ENCODE measurements around the gene SDK1. TPM values are rescaled to one million over a fixed set of nuclear protein-coding genes. Genes with fewer than 3 reads are reported as not detected.

The SDK1 gene
- total RNA-seq, 4 donors from 2014 or later: 1.3 to 5.0 (median 2.0) TPM

GRCh38 chr7:4071370-4072058 is 770.5 kb downstream of the SDK1 start:
- Histone ChIP-seq H3K27me3 (no peaks in the 10 kb centered on the region), H3K9me3 (no peaks in the 10 kb centered on the region), H3K36me3 (no peaks in the 10 kb centered on the region), H3K4me3 (replicated peaks in 1 of 3) (no peak overlapping the region), H3K4me1 (no peaks in the 10 kb centered on the region), H3K27ac (no peak overlapping the region)
- DNase-seq: no peak
- WGBS, 2 donors: 70 to 79% methylated on average over 11 of the region's 11 CpGs
- TF ChIP-seq POLR2A (IDR thresholded peaks at IDR 0.05): no peak
- TF ChIP-seq CTCF (IDR thresholded peaks at IDR 0.05): no peak
- intact Hi-C loops (cut with DNase I): no loop called here

- no peak overlapping the region for H3K4me3 ChIP-seq (replicated peaks in 1 of 3)
- TF ChIP-seq POLR2A (IDR thresholded peaks at IDR 0.05) (no peak), CTCF (IDR thresholded peaks at IDR 0.05) (no peak)
- no peaks in the 10 kb centered on the region for H3K9me3 ChIP-seq
- 82 to 85% methylated on average over 20 of the region's 20 CpGs for WGBS, 2 donors
- H3K4me1 ChIP-seq: no peaks in the 10 kb centered on the region
- H3K27me3 ChIP-seq: no peaks in the 10 kb centered on the region
- no peaks in the 10 kb centered on the region for H3K36me3 ChIP-seq
- intact Hi-C loops (cut with DNase I): no loop called here
- DNase-seq: no peak
- H3K27ac ChIP-seq: no peak overlapping the region
These were observed 771.3 kb downstream of the SDK1 start for GRCh38 chr7:4072161-4072925.

DNA sequence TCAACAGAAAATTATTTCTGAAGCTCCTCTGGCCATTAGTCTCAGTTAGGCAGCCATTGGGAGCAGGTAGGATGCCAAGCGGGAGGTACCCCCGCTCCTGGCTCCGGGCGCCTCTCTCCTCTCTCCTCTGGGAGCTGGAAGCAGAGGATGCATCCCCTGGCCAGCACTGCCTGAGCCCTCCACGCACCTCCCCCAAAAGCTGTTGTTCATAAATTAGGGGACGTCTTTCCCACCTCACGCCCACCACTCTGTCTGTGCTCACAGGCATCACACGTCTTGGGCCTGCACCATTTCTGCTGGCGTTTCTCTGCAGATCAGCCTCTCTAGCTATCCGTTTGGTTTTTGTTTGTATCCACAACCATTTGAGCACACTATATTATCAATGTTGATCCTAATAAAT is 772.0 kb downstream of the SDK1 start:
- DNase-seq: no peak
- Histone ChIP-seq H3K27me3 (no peaks in the 10 kb centered on the region), H3K27ac (no peak overlapping the region), H3K4me3 (replicated peaks in 1 of 3) (no peak overlapping the region), H3K4me1 (no peaks in the 10 kb centered on the region), H3K9me3 (no peaks in the 10 kb centered on the region), H3K36me3 (no peaks in the 10 kb centered on the region)
- WGBS, 2 donors: 93% methylated on average over 10 of the region's 10 CpGs
- intact Hi-C loops (cut with DNase I): no loop called here
- TF ChIP-seq CTCF (IDR thresholded peaks at IDR 0.05): no peak
- TF ChIP-seq POLR2A (IDR thresholded peaks at IDR 0.05): no peak

DNA sequence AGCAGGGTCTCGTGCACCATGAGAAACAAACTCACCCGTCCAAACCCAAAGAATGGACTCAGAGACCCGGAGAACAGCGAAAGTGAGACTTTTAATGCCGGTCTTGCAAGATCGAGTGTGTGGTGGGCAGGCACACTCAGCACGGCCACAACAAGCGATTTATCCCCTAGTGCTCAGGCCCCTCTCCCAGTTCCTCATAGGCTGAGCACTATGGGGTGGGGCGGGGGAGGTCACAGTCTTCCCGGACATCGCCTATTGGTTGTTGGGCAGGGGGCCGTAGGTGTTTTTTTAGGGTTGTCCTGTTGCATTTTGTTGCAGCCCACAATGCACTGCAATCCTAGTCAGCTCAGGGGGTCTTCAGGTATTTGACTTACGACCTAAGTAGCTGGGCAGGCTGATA is 772.7 kb downstream of the SDK1 start:
- intact Hi-C loops (cut with DNase I): no loop called here
- 79 to 92% methylated on average over 12 to 13 of the region's 13 CpGs for WGBS, 2 donors
- no peaks in the 10 kb centered on the region for H3K9me3 ChIP-seq
- H3K36me3 ChIP-seq: no peaks in the 10 kb centered on the region
- H3K4me1 ChIP-seq: no peaks in the 10 kb centered on the region
- TF ChIP-seq CTCF (IDR thresholded peaks at IDR 0.05): no peak
- TF ChIP-seq POLR2A (IDR thresholded peaks at IDR 0.05): no peak
- DNase-seq: no peak
- H3K4me3 ChIP-seq (replicated peaks in 1 of 3): no peak overlapping the region
- H3K27me3 ChIP-seq: no peaks in the 10 kb centered on the region
- H3K27ac ChIP-seq: no peak overlapping the region

DNA sequence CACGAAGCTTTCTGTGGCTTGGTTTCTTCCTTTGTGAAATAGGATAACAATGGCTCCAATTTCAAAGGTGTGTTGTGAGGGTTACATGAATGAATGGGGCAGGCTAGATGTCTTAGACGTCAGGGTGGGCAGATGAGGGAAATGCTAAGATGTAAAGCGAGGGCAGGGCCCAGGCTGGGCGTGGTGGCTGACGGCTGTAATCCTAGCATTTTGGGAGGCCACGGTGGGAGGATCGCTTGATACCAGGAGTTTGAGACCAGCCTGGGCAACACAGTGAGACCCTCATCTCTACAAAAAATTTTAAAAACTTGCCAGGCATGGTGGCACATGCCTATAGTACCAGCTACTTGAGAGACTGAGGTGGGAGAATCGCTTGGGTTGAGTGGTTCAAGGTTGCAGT is 773.4 kb downstream of the SDK1 start:
- no peak for TF ChIP-seq POLR2A (IDR thresholded peaks at IDR 0.05)
- TF ChIP-seq CTCF (IDR thresholded peaks at IDR 0.05): no peak
- 78 to 89% methylated on average over 8 of the region's 8 CpGs for WGBS, 2 donors
- Histone ChIP-seq H3K36me3 (no peaks in the 10 kb centered on the region), H3K9me3 (no peaks in the 10 kb centered on the region), H3K27ac (no peak overlapping the region), H3K4me1 (no peaks in the 10 kb centered on the region), H3K4me3 (replicated peaks in 1 of 3) (no peak overlapping the region), H3K27me3 (no peaks in the 10 kb centered on the region)
- no peak for DNase-seq
- intact Hi-C loops (cut with DNase I): no loop called here
